Peyer's patch (tissue), 4 donors: Measurements from ENCODE around the gene DRAM2. TPM values are rescaled to one million over a fixed set of nuclear protein-coding genes. Genes with fewer than 3 reads are reported as not detected.

Experiments
- DNase-seq, 3 donors: peaks; one replicate each; pipeline ENCODE4 v3.0.0-alpha.2; 2017 to 2019
- H3K27ac ChIP-seq, 4 donors: fragments of 200-600 bp; sonication (generic); one replicate each; pipeline ENCODE4 v1.5.1; 2016 to 2019
- H3K27me3 ChIP-seq, 2 donors: fragments of 200-600 bp; sonication (generic); one replicate each; pipeline ENCODE4 v1.5.1; 2019
- H3K36me3 ChIP-seq, 3 donors: fragments of 200-600 bp; sonication (generic); one replicate each; pipeline ENCODE4 v1.5.1; 2016 to 2019
- H3K4me1 ChIP-seq, 4 donors: fragments of 200-600 bp; sonication (generic); one replicate each; pipeline ENCODE4 v1.5.1; 2016 to 2019
- H3K4me3 ChIP-seq, 4 donors: fragments of 200-600 bp; sonication (generic); 1 replicate in 3 of 4; 2 replicates in 1 of 4; pipeline ENCODE4 v1.5.1; 2016 to 2019; ENCODE audit warnings: mild to moderate bottlenecking in 1 of 4
- H3K9me3 ChIP-seq, 4 donors: fragments of 200-600 bp; sonication (generic); one replicate each; pipeline ENCODE4 v1.5.1; 2016 to 2019; ENCODE audit warnings: mild to moderate bottlenecking in 1 of 4
- POLR2A ChIP-seq, 2 donors: fragments of 450-650 bp; IDR thresholded peaks; one replicate each; pipeline ENCODE4 v1.5.1; 2017; ENCODE audit warnings: antibody characterized with exemption in 2 of 2, mild to moderate bottlenecking in 2 of 2, moderate library complexity in 2 of 2
- total RNA-seq, 4 donors: library from RNA; depleted of rRNA; stranded (reverse); fragments of >200 nt; gene quantifications; one replicate each; pipeline ENCODE4 v1.1.0, GENCODE V29; 2016
- TF ChIP-seq, protein P1 (sequence below), 6 experiments: fragments of 450-650 bp in 4 of 6; fragments of 200-600 bp in 2 of 6; sonication (generic) in 1 of 6; IDR thresholded peaks; one replicate each; pipeline ENCODE4 v1.5.1; 2017 to 2019; ENCODE audit warnings: antibody characterized with exemption in 6 of 6, mild to moderate bottlenecking in 3 of 6, moderate library complexity in 1 of 6

The DRAM2 gene
- total RNA-seq, 4 donors from 2014 or later, result 28.9 to 64.2 (median 48.5) TPM

DNA sequence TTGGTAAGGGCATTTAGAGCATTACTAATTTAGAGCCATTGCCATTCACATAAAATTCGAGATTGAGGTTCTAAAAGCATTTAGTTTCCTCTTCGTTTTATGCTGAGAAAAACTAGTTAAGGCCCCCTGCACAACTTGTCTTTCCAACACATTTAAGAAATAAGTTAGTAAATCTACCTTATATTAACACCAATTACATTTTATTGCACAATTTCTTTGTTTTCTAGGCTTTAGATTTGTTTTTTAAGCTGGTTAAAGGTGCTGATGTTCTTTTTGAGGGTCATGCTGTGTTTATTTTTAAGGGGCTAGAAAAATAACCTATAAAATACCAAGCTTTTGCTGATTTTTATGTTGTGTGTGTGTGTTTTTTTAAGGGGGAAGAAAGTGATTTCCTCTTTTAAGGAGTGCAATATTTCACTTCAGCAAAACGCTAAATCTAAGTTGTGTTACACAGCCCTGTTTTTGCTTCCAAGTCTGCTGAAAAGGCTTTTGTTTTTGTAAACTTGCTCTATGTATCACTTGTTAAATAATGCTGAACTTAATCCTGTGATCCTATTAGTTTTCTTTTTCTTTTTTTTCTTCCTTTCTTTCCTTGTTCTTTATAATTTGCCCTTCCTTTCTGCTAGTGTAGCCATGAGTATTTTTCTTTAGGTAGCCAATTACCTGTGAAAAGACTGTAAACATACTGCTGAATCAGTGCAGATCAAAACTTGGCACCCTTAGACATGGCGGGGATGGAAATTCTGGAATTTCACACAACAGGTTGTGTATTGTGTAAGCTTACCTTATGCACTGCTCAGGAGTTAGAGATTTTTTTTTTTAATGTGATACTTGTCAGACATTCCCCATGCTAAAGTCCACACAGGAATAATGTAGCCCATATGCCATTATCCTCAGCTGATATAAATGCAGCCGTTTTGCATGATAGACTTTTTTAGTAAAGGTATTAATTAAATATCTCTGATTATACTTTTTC is 1.6 kb upstream of the DRAM2 start:
- no peak for TF ChIP-seq POLR2A (IDR thresholded peaks at IDR 0.05)
- TF ChIP-seq, protein P1, sequence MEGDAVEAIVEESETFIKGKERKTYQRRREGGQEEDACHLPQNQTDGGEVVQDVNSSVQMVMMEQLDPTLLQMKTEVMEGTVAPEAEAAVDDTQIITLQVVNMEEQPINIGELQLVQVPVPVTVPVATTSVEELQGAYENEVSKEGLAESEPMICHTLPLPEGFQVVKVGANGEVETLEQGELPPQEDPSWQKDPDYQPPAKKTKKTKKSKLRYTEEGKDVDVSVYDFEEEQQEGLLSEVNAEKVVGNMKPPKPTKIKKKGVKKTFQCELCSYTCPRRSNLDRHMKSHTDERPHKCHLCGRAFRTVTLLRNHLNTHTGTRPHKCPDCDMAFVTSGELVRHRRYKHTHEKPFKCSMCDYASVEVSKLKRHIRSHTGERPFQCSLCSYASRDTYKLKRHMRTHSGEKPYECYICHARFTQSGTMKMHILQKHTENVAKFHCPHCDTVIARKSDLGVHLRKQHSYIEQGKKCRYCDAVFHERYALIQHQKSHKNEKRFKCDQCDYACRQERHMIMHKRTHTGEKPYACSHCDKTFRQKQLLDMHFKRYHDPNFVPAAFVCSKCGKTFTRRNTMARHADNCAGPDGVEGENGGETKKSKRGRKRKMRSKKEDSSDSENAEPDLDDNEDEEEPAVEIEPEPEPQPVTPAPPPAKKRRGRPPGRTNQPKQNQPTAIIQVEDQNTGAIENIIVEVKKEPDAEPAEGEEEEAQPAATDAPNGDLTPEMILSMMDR (IDR thresholded peaks at IDR 0.05), result no peak
- H3K27ac ChIP-seq, result peak overlapping the region in 2 of 4 donors; percentile 93 to 95
- no peaks in the 10 kb centered on the region for H3K27me3 ChIP-seq
- peaks cover 0 to 5% (median 0%) of the 10 kb centered on the region in 3 donors for H3K36me3 ChIP-seq
- DNase-seq, result no peak
- H3K4me3 ChIP-seq, result peak overlapping the region; percentile 7 to 99 (median 88)
- H3K9me3 ChIP-seq, result no peaks in the 10 kb centered on the region
- H3K4me1 ChIP-seq, result peaks cover 0 to 28% (median 9%) of the 10 kb centered on the region in 4 donors

DNA sequence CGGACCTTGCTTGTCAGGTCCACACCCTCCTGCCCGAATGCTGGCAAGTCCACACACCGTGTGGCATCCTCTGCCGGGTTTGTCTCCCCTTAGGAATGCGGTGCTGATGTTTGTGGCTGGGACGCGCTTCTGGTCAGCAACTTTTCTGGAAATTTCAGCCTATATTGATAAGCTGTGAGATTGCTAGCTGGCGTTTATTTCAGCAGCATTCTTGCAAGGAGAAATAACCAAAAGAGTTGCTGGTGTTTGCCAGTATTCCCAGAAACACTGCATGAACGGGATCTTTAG is 731 bp upstream of the DRAM2 start:
- Histone ChIP-seq H3K36me3 (peaks cover 0 to 14% (median 0%) of the 10 kb centered on the region in 3 donors), H3K4me3 (peak overlapping the region; percentile 84 to 99 (median 90)), H3K4me1 (peaks cover 0 to 28% (median 9%) of the 10 kb centered on the region in 4 donors), H3K27ac (peak overlapping the region; percentile 87 to 95 (median 94)), H3K27me3 (no peaks in the 10 kb centered on the region), H3K9me3 (no peaks in the 10 kb centered on the region)
- TF ChIP-seq, protein P1 (IDR thresholded peaks at IDR 0.05), result no peak
- no peak for TF ChIP-seq POLR2A (IDR thresholded peaks at IDR 0.05)
- DNase-seq, result peak in 1 of 3 donors; percentile 81

DNA sequence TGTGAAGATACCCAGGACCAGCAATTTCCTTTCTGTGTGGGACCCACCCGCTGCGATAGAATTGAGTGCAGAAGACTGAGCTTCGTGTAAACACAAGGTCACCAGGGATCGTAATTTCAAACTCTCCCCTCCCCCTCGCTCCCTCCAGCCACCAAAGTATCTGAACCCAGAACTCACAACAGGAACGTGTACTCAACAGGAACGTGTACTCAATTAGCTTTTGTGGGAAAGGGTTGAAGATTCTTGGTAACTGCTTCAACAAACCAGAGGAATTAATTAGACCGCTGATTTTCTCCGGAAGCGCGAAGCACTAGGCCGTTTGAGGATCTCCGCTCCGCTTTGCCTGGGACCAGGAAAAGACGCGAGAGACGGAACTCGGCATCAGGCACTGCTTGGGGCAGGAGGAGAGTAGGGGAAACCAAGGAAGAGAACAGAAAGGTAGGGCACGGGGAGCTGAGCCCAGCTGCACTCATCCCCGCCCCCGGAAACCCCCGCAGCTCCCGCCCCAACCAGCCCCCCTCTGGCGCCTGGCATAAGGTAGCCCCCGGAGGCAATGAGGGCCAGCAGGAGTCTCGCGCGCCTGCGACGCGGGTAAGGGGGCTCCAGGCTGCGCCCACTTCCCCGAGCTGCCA is 453 bp downstream of the DRAM2 start:
- H3K27me3 ChIP-seq, result no peaks in the 10 kb centered on the region
- H3K4me3 ChIP-seq, result peak overlapping the region; percentile 84 to 99 (median 90)
- TF ChIP-seq, protein P1 (IDR thresholded peaks at IDR 0.05), result no peak
- no peak for TF ChIP-seq POLR2A (IDR thresholded peaks at IDR 0.05)
- H3K9me3 ChIP-seq, result no peaks in the 10 kb centered on the region
- peak overlapping the region; percentile 87 to 95 (median 94) for H3K27ac ChIP-seq
- H3K36me3 ChIP-seq, result peaks cover 0 to 16% (median 0%) of the 10 kb centered on the region in 3 donors
- H3K4me1 ChIP-seq, result peaks cover 0 to 28% (median 9%) of the 10 kb centered on the region in 4 donors
- peak in 2 of 3 donors; percentile 71 to 77 for DNase-seq

DNA sequence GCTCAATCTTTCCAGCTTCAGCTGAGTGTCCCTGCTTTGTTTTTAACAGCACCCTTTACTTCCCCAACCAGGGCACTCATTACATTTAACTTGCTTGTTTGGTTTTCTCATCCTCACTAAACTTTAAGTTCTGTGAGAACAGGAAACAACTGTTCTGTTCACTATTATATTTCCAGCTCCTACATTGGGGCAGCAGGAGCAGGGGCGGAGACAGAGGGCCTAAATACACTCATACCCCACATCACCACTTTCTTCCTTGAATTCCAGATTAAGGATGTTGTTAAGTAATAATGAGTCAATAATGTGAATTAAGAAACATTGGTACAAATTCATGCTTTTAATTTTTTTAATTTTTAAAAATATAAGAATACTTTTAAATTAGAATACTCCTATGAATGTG is 6.0 kb downstream of the DRAM2 start:
- Histone ChIP-seq H3K27ac (peak overlapping the region in 2 of 4 donors; percentile 44 to 63), H3K27me3 (no peaks in the 10 kb centered on the region), H3K4me1 (peaks cover 0 to 13% (median 3%) of the 10 kb centered on the region in 4 donors), H3K36me3 (peaks cover 0 to 34% (median 0%) of the 10 kb centered on the region in 3 donors), H3K4me3 (no peak overlapping the region), H3K9me3 (no peaks in the 10 kb centered on the region)
- TF ChIP-seq POLR2A (IDR thresholded peaks at IDR 0.05), result no peak
- TF ChIP-seq, protein P1 (IDR thresholded peaks at IDR 0.05), result no peak
- DNase-seq, result no peak

DNA sequence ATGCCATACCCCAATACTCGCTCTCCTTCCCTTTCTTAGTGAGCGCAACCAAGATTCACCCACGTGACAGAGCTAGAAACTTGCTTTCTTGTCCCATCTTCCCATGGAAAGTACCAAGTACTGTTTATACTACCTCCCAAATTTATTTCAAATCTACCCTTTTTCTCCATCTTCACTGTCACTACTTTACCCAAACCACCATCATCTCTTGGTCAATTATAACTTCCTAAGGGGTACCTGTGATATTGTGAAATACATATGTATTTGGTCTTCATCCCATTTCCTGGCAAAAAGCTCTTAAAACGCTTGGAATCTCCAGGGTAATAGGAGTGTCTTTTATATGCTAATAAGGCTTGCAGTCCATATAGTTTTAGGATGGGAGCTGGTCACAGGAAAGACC is 8.2 kb downstream of the DRAM2 start:
- Histone ChIP-seq H3K4me1 (peaks cover 0 to 21% (median 0%) of the 10 kb centered on the region in 4 donors), H3K27me3 (no peaks in the 10 kb centered on the region), H3K27ac (peak overlapping the region in 1 of 4 donors; percentile 63), H3K9me3 (no peaks in the 10 kb centered on the region), H3K4me3 (no peak overlapping the region), H3K36me3 (peaks cover 0 to 42% (median 0%) of the 10 kb centered on the region in 3 donors)
- TF ChIP-seq, protein P1 (IDR thresholded peaks at IDR 0.05), result no peak
- DNase-seq, result no peak
